KOPT-K1 (cell line): ENCODE measurements around the gene NUDT8.
A peak's percentile ranks its signal among the peaks of the same experiment; 100 is the strongest.
"Not testable (repeated sequence)": the region's sequence is repeated elsewhere in the genome, so short reads cannot be mapped to it uniquely, and the experiment has no call there.

ENCODE experiments used
- H3K27ac ChIP-seq: fragments of 200-600 bp; sonication (generic); 2 replicates; pipeline ENCODE4 v1.5.1; 2016; ENCODE audit warnings: antibody characterized with exemption, mild to moderate bottlenecking, low read depth, low read length; ENCODE audit not compliant: poor library complexity, severe bottlenecking
- H3K36me3 ChIP-seq: fragments of 200-600 bp; sonication (generic); 2 replicates; pipeline ENCODE4 v1.5.1; 2017; ENCODE audit warnings: antibody characterized with exemption, mild to moderate bottlenecking, low read length, moderate library complexity; ENCODE audit not compliant: insufficient read depth
- H3K9me3 ChIP-seq: fragments of 200-600 bp; sonication (generic); 2 replicates; pipeline ENCODE4 v1.5.1; 2017; ENCODE audit warnings: antibody characterized with exemption, low read length, mild to moderate bottlenecking; ENCODE audit not compliant: insufficient read depth, poor library complexity, severe bottlenecking

NUDT8 gene

DNA sequence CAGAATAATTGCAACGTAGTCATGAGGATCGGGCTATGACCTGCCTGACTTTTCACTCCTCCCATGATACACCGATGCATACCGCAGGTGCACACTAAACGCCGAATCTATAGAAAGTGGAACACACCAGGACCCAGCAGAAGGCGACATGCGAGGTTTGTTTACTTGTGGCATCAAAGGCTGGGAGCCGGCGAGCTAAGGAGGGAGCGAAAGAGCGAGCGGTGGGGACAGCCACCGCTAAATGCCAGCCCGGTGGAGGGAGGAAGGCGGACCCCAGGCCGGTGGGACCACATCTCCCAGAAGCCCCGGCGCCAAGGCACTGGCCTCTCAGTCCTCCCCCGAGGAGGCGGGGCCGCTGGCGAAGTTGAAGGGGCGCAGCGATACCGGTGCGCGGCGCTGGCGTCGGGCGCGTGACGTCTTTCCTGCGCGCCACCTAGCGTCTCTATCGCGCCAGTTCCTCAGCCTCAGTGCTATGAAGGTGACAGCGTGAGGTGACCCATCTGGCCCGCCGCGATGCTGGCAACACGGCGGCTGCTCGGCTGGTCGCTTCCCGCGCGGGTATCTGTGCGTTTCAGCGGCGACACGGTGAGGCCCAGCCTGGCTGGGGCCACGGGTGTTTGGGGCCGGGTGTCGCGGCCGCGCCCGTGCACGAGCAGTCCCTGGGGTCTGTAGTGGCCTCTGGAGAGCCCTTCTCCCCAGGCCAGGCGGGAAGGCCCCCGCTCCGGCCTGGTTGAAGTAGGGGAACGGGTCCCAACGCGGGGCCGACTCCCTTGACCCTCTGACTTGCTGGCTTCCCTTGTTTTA, 23.0 kb downstream of the NUDT8 start, which contains the start of gene NDUFV1:
Gene NDUFV1 (plus strand): TSS at position 445 of the 804 bp plus-strand sequence. CDS start 69 bp downstream, at position 514.
- H3K9me3 ChIP-seq: no peaks in the 10 kb centered on the region
- peaks cover 36% of the 10 kb centered on the region for H3K36me3 ChIP-seq
- H3K27ac ChIP-seq: peak within 1 kb of the TSS; percentile 71

- H3K9me3 ChIP-seq: no peaks in the 10 kb centered on the region
- peak overlapping the region; percentile 71 for H3K27ac ChIP-seq
- H3K36me3 ChIP-seq: peaks cover 30% of the 10 kb centered on the region
Observed at GRCh38 chr11:67606093-67606491, 23.6 kb downstream of the NUDT8 start.

DNA sequence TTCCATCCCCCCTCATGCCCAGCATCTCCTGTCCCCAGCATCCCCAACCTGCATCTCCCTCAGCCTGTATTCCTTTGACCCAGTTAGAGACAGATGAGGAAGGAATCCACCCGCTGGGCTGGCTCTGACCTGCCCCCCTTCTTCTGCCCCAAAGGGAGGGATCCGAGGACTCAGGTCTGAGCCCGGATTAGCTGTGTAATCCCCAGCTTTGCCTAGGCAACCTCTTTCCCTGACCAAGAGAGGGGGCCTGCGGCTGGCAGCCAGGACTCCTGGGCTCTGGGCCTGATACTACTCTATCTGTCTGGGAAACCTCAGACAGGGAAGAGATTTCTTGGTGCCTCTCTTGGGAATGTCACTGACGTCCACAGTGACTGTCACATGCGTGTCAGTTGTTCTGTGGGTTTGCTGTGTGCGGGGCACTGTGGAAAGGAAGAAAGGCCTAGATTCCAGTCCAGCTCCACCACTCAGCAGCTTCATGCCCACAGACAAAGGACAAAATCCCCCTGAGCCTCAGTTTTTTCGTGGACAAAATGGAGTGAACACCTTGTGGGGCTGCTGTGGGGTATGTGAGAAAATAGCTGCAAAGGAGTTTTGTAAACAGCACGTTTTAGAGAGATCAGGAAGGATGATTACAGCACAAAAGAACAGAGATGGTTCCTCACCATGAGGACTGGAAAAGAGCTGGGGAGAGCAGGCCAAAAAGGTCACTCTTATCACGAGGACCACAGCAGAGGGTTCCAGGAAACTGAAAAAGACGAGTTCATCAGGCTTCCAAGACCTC, 24.3 kb downstream of the NUDT8 start:
- Histone ChIP-seq H3K9me3 (no peaks in the 10 kb centered on the region), H3K36me3 (peaks cover 23% of the 10 kb centered on the region), H3K27ac (no peak overlapping the region)

GRCh38 chr11:67604815-67605214, 24.9 kb downstream of the NUDT8 start:
- H3K36me3 ChIP-seq: peaks cover 17% of the 10 kb centered on the region
- no peaks in the 10 kb centered on the region for H3K9me3 ChIP-seq
- no peak overlapping the region for H3K27ac ChIP-seq

GRCh38 chr11:67604119-67604518, 25.6 kb downstream of the NUDT8 start:
- H3K27ac ChIP-seq, H3K9me3 ChIP-seq, H3K36me3 ChIP-seq: not testable (repeated sequence)

DNA sequence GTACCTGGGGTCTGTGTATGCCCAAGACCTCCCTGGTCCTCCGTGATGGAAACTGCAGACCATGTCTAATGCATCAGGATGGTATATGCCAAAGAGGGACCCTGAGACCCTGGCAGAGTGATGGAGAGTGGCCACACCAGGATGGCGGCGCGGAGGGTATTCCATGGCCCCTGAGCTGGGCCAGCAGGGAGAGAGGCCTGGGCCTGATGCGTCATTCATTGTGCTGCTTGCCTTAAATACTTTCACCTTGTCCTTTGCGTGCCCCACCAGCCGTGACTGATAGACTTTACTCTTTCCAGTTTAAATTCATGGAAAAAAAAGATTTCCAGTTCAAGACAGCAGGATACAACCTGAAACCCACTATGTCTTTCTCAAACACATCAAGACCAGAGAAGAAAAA, 28.6 kb downstream of the NUDT8 start:
- H3K36me3 ChIP-seq: no peaks in the 10 kb centered on the region
- no peak overlapping the region for H3K27ac ChIP-seq
- peaks cover 8% of the 10 kb centered on the region for H3K9me3 ChIP-seq

- Histone ChIP-seq H3K36me3 (no peaks in the 10 kb centered on the region), H3K9me3 (peaks cover 9% of the 10 kb centered on the region), H3K27ac (no peak overlapping the region)
Observed at GRCh38 chr11:67600324-67601029, 29.3 kb downstream of the NUDT8 start.

DNA sequence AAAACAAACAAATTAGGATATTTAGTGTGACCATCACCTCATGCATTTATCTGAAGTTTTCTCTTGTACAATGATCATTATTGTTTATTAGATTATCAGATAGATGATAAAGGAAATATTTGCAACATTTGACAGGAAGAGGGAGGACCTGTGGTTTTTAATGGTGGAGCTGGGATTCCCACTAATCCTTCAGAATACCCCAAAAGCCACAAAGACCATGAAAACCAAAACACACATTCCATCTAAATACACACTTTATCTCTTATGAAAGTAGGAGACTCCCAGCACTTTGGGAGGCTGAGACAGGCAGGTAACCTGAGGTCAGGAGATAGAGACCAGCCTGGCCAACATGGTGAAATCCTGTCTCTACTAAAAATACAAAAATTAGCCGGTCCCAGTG, 30.6 kb downstream of the NUDT8 start:
- no peak overlapping the region for H3K27ac ChIP-seq
- no peaks in the 10 kb centered on the region for H3K36me3 ChIP-seq
- peaks cover 9% of the 10 kb centered on the region for H3K9me3 ChIP-seq

DNA sequence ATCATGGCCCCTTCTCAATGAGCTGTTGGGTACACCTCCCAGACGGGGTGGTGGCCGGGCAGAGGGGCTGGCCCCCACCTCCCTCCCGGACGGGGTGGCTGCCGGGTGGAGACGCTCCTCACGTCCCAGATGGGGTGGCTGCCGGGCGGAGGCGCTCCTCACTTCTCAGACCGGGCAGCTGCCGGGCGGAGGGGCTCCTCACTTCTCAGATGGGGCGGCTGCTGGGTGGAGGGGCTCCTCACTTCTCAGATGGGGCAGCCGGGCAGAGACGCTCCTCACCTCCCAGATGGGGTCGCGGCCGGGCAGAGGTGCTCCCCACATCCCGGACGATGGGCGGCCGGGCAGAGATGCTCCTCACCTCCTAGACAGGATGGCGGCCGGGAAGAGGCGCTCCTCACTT, 31.8 kb downstream of the NUDT8 start:
- not testable (repeated sequence) for H3K27ac ChIP-seq, H3K36me3 ChIP-seq, H3K9me3 ChIP-seq

DNA sequence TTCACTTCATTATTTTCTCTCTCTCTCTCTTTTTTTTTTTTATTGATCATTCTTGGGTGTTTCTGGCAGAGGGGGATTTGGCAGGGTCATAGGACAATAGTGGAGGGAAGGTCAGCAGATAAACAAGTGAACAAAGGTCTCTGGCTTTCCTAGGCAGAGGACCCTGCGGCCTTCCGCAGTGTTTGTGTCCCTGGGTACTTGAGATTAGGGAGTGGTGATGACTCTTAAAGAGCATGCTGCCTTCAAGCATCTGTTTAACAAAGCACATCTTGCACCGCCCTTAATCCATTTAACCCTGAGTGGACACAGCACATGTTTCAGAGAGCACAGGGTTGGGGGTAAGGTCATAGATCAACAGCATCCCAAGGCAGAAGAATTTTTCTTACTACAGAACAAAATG, 32.3 kb downstream of the NUDT8 start:
- not testable (repeated sequence) for H3K9me3 ChIP-seq, H3K27ac ChIP-seq, H3K36me3 ChIP-seq

DNA sequence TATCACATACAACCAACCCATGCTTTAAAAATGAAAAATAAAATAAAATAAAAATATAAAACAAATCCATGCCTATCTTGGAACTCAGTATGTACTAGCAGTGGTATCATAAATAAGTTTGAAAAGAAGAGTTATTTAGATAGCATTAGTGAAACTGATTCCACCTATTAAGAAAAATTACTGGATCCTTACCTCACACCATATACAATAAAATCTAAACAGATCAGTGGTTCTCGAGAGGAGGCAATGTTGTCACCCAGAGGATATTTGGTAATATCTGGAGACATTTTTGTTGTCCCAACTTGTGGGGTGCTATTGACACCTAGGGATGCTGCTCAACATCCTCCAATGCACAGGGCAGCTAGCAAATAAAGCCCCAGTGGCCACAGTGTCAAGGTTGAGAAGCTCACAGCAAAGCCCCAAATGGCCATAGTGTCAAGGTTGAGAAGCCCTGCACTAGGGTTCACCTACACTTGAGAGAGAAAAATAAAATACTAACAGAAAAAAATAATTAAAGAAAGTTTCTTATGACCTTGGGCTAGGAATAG, 32.9 kb downstream of the NUDT8 start:
- Histone ChIP-seq H3K36me3 (no peaks in the 10 kb centered on the region), H3K9me3 (peaks cover 9% of the 10 kb centered on the region), H3K27ac (no peak overlapping the region)

- Histone ChIP-seq H3K9me3 (peaks cover 9% of the 10 kb centered on the region), H3K36me3 (no peaks in the 10 kb centered on the region), H3K27ac (no peak overlapping the region)
Observed at GRCh38 chr11:67594480-67594879, 35.3 kb downstream of the NUDT8 start.

DNA sequence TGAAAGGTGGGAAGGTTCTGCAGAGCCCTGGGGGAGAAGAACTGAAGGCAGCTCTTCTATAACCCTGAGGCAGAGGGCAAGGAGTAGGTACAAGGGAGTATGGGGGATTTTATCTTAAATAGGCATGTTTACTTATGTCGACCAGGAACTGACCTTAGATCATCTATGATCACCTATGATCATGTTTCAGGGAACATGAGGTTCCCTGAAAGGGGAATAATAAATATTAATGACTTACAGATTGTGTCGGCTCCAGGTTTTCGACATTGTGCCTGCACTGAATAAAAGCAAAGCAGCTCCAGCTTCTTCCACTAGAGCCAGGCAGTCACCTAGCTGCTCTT, 36.2 kb downstream of the NUDT8 start:
- peaks cover 9% of the 10 kb centered on the region for H3K9me3 ChIP-seq

GRCh38 chr11:67592880-67593564, 36.7 kb downstream of the NUDT8 start:
- Histone ChIP-seq H3K9me3 (peaks cover 9% of the 10 kb centered on the region), H3K36me3 (peaks cover 11% of the 10 kb centered on the region; the same call in 1 of the 2 replicates), H3K27ac (no peak overlapping the region)

More for the DNA sequence above, 36.2 kb downstream of the NUDT8 start:
- H3K27ac ChIP-seq: no peak overlapping the region
- peaks cover 7% of the 10 kb centered on the region; the same call in 1 of the 2 replicates for H3K36me3 ChIP-seq
